Testis (tissue), 2 donors: ENCODE data around the gene CYP4F22.

Source experiments
- POLR2A ChIP-seq: fragments of 450-650 bp; IDR thresholded peaks from one replicate; pipeline ENCODE4 v1.6.1; 2017; ENCODE audit warnings: antibody characterized with exemption, mild to moderate bottlenecking, moderate library complexity
- TF ChIP-seq, protein P1 (sequence below), 3 experiments: fragments of 450-650 bp in 2 of 3; fragments of 200-600 bp in 1 of 3; sonication (generic) in 1 of 3; IDR thresholded peaks; one replicate each; pipeline ENCODE4 v1.5.1; 2016 to 2019; ENCODE audit warnings: antibody characterized with exemption in 3 of 3, mild to moderate bottlenecking in 2 of 3, moderate library complexity in 1 of 3

DNA sequence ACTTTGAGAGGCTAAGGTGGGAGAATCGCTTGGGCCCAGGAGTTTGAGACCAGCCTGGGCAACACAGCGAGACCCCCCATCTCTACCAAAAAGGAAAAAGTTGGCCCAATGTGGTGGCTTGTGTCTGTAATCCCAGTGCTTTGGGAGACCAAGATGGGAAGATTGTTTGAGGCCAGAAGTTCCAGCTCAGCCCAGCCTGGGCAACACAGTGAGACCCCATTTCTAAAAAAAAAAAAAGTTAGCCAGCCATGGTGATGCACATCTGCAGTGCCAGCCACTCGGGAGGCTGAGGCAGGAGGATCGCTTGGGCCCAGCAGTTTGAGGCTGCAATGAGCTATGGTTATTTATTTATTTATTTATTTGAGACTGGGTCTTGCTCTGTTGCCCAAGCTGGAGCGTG is 41.3 kb downstream of the CYP4F22 start:
- TF ChIP-seq, protein P1, sequence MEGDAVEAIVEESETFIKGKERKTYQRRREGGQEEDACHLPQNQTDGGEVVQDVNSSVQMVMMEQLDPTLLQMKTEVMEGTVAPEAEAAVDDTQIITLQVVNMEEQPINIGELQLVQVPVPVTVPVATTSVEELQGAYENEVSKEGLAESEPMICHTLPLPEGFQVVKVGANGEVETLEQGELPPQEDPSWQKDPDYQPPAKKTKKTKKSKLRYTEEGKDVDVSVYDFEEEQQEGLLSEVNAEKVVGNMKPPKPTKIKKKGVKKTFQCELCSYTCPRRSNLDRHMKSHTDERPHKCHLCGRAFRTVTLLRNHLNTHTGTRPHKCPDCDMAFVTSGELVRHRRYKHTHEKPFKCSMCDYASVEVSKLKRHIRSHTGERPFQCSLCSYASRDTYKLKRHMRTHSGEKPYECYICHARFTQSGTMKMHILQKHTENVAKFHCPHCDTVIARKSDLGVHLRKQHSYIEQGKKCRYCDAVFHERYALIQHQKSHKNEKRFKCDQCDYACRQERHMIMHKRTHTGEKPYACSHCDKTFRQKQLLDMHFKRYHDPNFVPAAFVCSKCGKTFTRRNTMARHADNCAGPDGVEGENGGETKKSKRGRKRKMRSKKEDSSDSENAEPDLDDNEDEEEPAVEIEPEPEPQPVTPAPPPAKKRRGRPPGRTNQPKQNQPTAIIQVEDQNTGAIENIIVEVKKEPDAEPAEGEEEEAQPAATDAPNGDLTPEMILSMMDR (IDR thresholded peaks at IDR 0.05) = no peak
- TF ChIP-seq POLR2A = no peak
